NCI-H1092 treated with DMSO at 0.1 percent for 48 hours (cell line): ENCODE data around the gene SNX10.
A peak's percentile ranks its signal among the peaks of the same experiment; 100 is the strongest.

Experiments used
- DNase-seq: peaks from one replicate; lab custom pipeline; 2025; lab: John Stamatoyannopoulos, UW

The SNX10 gene

DNA sequence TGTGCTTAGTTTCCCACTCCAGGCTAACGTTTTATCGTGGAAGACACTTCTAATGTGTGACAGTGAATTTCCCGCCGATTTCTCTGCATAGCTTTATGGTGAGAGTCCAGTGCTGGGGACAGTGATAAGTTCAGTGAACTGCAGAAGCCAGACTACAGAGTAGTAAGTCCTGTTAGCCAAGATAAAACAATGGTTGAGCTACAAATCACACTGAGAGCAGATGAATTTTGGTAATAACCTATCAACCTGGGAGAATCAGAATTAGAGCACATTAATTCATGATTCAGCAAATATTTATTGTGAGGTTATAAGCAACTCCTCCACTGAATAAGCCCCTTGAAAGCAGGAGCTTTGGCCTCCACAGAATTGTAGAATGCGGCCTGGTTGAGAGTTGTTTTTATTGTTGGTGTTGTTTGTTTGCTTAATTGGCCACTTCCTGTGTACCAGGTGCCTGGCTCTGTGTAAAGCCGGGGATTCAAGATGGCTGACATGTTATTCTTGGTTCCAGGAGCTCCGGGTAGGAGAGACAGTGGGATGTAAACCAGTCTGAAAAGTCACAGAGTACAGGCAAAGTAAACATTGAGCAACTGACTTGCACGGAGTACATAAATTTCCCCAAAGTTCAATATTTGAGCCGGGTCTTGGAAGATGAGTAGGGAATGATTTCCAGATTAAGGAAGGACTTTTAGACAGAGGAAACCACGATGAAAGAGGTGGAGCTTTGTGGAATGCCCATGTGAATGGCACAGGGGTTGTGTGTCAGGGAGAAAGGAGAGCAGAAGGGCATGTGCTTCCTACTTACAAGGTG lies 112.7 kb downstream of the SNX10 start:
- no peak for DNase-seq

- no peak for DNase-seq
Measured at GRCh38 chr7:26406433-26406832, 114.8 kb downstream of the SNX10 start.

- peak; percentile 36 for DNase-seq
Measured at GRCh38 chr7:26409661-26410547, 118.2 kb downstream of the SNX10 start.

GRCh38 chr7:26413007-26413691 lies 121.5 kb downstream of the SNX10 start:
- peak; percentile 99 for DNase-seq

DNA sequence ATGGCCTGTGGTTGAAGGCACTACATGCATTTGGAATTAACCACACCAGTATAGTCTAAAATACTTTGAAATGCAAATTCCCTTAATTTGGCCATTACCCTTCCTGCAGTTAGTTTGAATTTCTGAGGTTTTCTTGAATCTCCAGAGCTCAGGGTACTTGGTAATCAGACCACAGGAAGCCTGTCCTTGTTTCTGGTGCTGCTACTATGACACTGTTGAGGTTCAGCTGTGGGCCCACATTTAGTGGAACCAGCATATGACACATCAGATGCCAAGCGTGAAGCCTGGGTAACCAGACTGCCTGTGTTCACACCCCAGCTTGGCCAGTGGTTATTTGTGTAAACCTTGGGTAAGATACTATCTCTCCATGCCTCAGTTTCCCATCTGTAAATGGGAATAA lies 124.3 kb downstream of the SNX10 start:
- DNase-seq, result no peak

DNA sequence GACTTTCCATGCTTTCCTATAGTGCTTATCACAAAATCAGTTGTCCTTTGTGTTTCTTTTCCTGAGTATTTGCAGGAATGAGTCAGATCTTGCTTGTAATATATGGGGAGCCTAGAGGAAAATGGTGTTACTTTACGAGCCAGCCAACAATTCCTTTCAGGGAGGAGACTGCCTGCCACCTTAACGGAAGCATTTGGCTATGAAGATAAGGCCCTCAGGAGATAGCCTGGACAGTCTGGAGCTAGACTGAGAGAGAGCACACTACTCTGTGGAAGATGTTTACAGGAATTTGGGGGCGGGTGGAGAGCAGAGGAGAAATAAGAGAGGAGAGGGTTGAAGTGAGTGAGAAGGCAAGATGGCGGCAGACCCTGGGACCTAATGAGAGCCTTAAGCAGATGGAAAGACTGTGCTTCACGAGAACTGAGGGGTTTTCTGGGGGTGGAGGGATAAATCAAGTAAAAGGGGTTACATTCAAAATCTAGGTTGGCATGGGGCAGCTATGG lies 126.3 kb downstream of the SNX10 start:
- DNase-seq, result no peak

DNA sequence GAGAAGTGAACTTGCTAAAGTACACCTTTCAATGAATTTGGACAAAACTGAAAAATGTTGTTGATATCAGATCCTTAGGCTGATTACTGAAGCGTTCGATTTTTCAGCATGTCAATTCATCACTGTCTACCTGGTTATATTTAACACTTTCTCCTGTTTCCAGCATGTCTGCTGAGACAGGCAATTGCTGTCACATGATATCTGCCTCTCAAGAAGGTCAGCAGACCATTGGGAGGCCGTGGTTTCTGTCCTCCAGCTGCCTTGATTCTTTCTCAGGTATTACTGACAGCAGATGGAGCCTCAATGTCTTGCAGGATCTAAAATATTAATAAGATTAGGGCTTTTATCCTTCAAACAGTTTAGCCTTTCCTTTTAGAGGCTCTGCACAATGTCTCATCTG lies 127.5 kb downstream of the SNX10 start:
- no peak for DNase-seq

DNA sequence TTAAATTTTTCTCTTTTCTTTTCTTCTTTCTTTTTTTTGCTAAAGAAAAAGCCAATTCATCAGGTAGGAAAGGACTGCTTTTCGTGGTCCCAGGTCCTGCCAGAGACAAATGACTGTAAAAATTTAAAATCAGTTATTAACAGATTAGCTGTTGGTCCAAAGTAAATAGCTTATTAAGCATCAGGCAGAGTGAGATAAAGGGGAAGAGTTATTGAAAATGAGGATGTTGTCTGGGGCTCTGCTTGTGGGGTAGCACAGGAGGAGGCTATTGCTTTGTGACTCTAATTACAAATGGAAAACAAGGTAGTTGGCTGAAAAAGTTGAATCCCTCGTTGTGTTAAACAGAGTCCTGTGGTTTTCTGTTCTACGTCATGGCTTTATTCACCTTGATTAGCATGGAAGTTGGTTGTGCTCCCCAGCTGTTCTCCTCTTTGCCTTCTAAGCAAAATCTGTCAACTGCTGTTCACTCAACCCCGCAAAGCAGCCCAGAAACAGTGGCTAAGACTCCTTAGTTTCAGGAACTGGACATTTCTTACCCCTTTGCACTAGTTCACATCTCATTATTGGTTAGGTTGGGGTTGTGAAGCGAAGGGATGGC lies 128.9 kb downstream of the SNX10 start:
- DNase-seq, result no peak

DNA sequence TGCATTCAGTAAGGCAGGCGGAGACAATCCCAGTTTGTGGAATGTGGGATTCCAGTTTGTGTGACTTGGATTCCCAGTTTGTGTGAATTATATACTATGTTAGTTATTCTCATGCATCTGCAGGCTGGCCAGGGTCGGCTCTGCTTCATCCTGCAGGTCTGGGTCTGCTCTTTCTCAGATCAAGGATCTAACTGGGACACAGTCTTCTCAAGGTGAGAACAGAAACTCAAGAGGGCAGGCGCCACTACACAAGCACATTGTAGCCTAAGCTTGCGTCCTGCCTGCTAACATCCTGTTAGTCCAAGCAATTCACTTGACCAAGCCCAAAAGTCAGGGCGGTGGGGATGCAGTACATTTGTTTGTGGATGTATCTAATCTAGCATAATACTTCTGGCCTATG lies 131.1 kb downstream of the SNX10 start:
- DNase-seq, result no peak

- DNase-seq, result no peak
Measured at GRCh38 chr7:26423436-26423835, 131.8 kb downstream of the SNX10 start.
